Endothelial cell of umbilical vein (primary cell): Measurements from ENCODE around the gene CYP2E1. TPM values are rescaled to one million over a fixed set of nuclear protein-coding genes. Genes with fewer than 3 reads are reported as not detected.
"Not testable (repeated sequence)": the region's sequence is repeated elsewhere in the genome, so short reads cannot be mapped to it uniquely, and the experiment has no call there.

Experiments used
- BruUV-seq: library from RNA; stranded (reverse); fragments of 400-500 nt; replicated peaks from 2 replicates; lab custom pipeline; 2021; lab: Mats Ljungman, UMichigan
- CTCF ChIA-PET: fragments of 300-600, 350-600 bp; sonication (Branson Sonifier 250); formaldehyde crosslinking; loops from one replicate; lab custom pipeline; 2021; ENCODE audit warnings: antibody characterized with exemption, inconsistent platforms; lab: Charles Lee
- POLR2A ChIA-PET: fragments of 300-600, 350-600 bp; sonication (Branson Sonifier 250); formaldehyde crosslinking; loops from one replicate; lab custom pipeline; 2021; ENCODE audit warnings: antibody characterized with exemption, inconsistent platforms; lab: Charles Lee
- DNase-seq: peaks from one replicate; pipeline ENCODE4 v3.0.0-alpha.2; 2011; ENCODE audit warnings: low read depth, low spot score
- FAIRE-seq: peaks from 2 replicates; lab custom pipeline; 2011; peaks lifted over from hg19 to GRCh38; lab: Jason Lieb, UNC
- H2AFZ ChIP-seq: 2 replicates; pipeline ENCODE4 v1.6.0; 2012; ENCODE audit warnings: low read depth, low read length, control low read depth, inconsistent platforms
- H3K27ac ChIP-seq: 2 replicates; pipeline ENCODE4 v1.5.1; 2011; ENCODE audit warnings: low read depth, mild to moderate bottlenecking, control low read depth, low read length, moderate library complexity; ENCODE audit not compliant: insufficient read depth
- H3K27me3 ChIP-seq, 2 experiments: 2 replicates each; pipeline versions ENCODE4 v1.6.0 to v1.6.1; 2011; ENCODE audit warnings: low read length in 2 of 2, mixed read lengths in 1 of 2; ENCODE audit not compliant: control insufficient read depth in 2 of 2, insufficient read depth in 2 of 2
- H3K36me3 ChIP-seq, 2 experiments: 2 replicates in 1 of 2; 3 replicates in 1 of 2; pipeline ENCODE4 v1.5.1; 2011; ENCODE audit warnings: low read length in 2 of 2, mild to moderate bottlenecking in 1 of 2, moderate library complexity in 1 of 2; ENCODE audit not compliant: control insufficient read depth in 2 of 2, insufficient read depth in 2 of 2; ENCODE audit errors: extremely low read depth in 1 of 2
- H3K4me1 ChIP-seq: 3 replicates; pipeline ENCODE4 v1.5.1; 2011; ENCODE audit warnings: mild to moderate bottlenecking, low read length; ENCODE audit not compliant: control insufficient read depth, insufficient read depth; ENCODE audit errors: extremely low read depth
- H3K4me2 ChIP-seq: 2 replicates; pipeline ENCODE4 v1.6.1; 2011; ENCODE audit warnings: low read length, control low read depth, mixed read lengths; ENCODE audit not compliant: insufficient read depth
- H3K4me3 ChIP-seq, 3 experiments: fragments of 200-600 bp in 1 of 3; sonication (generic), shearing (Covaris generic) in 1 of 3; replicated peaks in 1 of 3; 2 replicates each; pipeline ENCODE4 v1.5.1; 2011 to 2016; ENCODE audit warnings: control low read depth in 3 of 3, low read length in 3 of 3, mild to moderate bottlenecking in 2 of 3, inconsistent platforms in 1 of 3, low read depth in 1 of 3, moderate library complexity in 1 of 3; ENCODE audit not compliant: insufficient read depth in 1 of 3
- H3K79me2 ChIP-seq: 2 replicates; pipeline ENCODE4 v1.6.0; 2012; ENCODE audit warnings: low read length, inconsistent platforms; ENCODE audit not compliant: control insufficient read depth, insufficient read depth
- H3K9ac ChIP-seq: replicated peaks from 2 replicates; pipeline ENCODE3; 2011; ENCODE audit warnings: low read length, control low read depth; ENCODE audit not compliant: insufficient read depth; ENCODE audit errors: extremely low read depth
- H3K9me1 ChIP-seq: replicated peaks from 3 replicates; pipeline ENCODE4 v1.6.0; 2011; ENCODE audit warnings: mild to moderate bottlenecking, low read length; ENCODE audit not compliant: control insufficient read depth, insufficient read depth; ENCODE audit errors: extremely low read depth
- H3K9me3 ChIP-seq: replicated peaks from 2 replicates; pipeline ENCODE4 v1.5.1; 2012; ENCODE audit warnings: low read length, inconsistent platforms; ENCODE audit not compliant: control insufficient read depth, insufficient read depth
- H4K20me1 ChIP-seq: replicated peaks from 2 replicates; pipeline ENCODE3; 2011; ENCODE audit warnings: mild to moderate bottlenecking, low read length; ENCODE audit not compliant: control insufficient read depth, insufficient read depth; ENCODE audit errors: extremely low read depth
- POLR2A ChIP-seq: IDR thresholded peaks from 2 replicates; pipeline ENCODE4 v1.6.1; 2012; ENCODE audit warnings: low read depth, mild to moderate bottlenecking, control low read depth, low read length
- POLR2AphosphoS5 ChIP-seq: IDR thresholded peaks from 2 replicates; pipeline ENCODE4 v1.6.1; 2012; ENCODE audit warnings: low read depth, mild to moderate bottlenecking, control low read depth, low read length, moderate library complexity; ENCODE audit not compliant: insufficient read depth
- dilution Hi-C: fragments of 300-500 bp; cut with MboI; formaldehyde crosslinking; loops from one replicate; pipeline ENCODE4 v1.15.0; 2019; ENCODE audit warnings: low sequenced_read_pairs; ENCODE audit not compliant: extremely low pct_ligation_motif_present
- intact Hi-C: fragments of 100-400 bp; cut with micrococcal nuclease; formaldehyde crosslinking; loops from one replicate; pipeline ENCODE4 v1.10.0; 2022
- polyA plus RNA-seq, 4 experiments: library from polyadenylated mRNA; depleted of rRNA in 3 of 4; stranded (reverse) in 3 of 4; unstranded in 1 of 4; fragments of >200 nt; gene quantifications; 2 replicates each; pipeline versions ENCODE4 v1.2.1 to v1.2.3, GENCODE V29; 2011 to 2012; ENCODE audit warnings: missing spikeins in 1 of 4
- total RNA-seq: library from RNA; stranded (reverse); gene quantifications from 2 replicates; pipeline ENCODE4 v1.2.3, GENCODE V29; 2021
- TF ChIP-seq, protein P1 (sequence below): IDR thresholded peaks from 2 replicates; pipeline ENCODE4 v1.6.1; 2011; ENCODE audit not compliant: insufficient read depth, insufficient read length
- TF ChIP-seq, protein P2 (sequence below), 2 donors: IDR thresholded peaks; 1 replicate in 1 of 2; 2 replicates in 1 of 2; pipeline ENCODE4 v1.5.1; 2011; ENCODE audit warnings: low read length in 2 of 2, mild to moderate bottlenecking in 2 of 2, moderate library complexity in 2 of 2, control low read depth in 1 of 2, inconsistent platforms in 1 of 2, low read depth in 1 of 2; ENCODE audit not compliant: insufficient read depth in 1 of 2; ENCODE audit errors: extremely low read depth in 1 of 2

The CYP2E1 gene
- total and polyA plus RNA-seq, 2 donors (not counting 3 experiments of a cell fraction or from before 2014, with no cell fraction given) = 0.08 TPM; not detected in 1

DNA sequence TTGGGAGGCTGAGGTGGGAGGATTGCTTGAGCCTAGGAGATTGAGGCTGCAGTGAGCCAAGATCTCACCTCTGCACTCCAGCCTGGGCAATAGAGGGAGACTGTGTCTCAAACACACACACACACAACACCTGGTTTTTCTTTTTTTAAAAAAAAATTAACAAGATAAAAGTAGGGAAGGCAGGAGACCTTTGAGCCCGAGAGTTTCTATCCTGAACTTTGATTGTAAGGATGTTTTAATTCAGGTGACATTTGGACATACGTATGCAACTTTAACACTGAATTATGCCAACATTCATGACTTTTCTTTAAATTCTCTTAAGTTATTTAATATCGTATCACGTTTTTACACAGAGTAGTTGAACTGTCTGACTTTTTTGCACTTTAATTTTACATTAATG is 11.7 kb upstream of the CYP2E1 start:
- Histone ChIP-seq H2AFZ (no peak overlapping the region), H3K36me3 (no peaks in the 10 kb centered on the region), H3K27ac (no peak overlapping the region), H3K4me3 (no peak overlapping the region), H3K9ac (no peak overlapping the region), H3K79me2 (no peaks in the 10 kb centered on the region), H3K9me1 (no peaks in the 10 kb centered on the region), H3K27me3 (peaks cover 0 to 8% of the 10 kb centered on the region in 2 experiments), H3K9me3 (peaks cover 2% of the 10 kb centered on the region), H3K4me1 (no peaks in the 10 kb centered on the region), H4K20me1 (no peaks in the 10 kb centered on the region), H3K4me2 (no peak overlapping the region)
- BruUV-seq = no TSS peak
- dilution Hi-C loops = no loop called here
- no peak for FAIRE-seq
- intact Hi-C loops = no loop called here
- CTCF ChIA-PET = interaction anchor here (1.2 kb wide), 1 partner anchor 77 kb away, joined by 4 read pairs; no protein-coding TSS in a partner anchor
- DNase-seq = no peak
- no peak for TF ChIP-seq POLR2AphosphoS5
- TF ChIP-seq, protein P1, sequence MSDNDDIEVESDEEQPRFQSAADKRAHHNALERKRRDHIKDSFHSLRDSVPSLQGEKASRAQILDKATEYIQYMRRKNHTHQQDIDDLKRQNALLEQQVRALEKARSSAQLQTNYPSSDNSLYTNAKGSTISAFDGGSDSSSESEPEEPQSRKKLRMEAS = no peak
- POLR2A ChIA-PET = no interaction called here

DNA sequence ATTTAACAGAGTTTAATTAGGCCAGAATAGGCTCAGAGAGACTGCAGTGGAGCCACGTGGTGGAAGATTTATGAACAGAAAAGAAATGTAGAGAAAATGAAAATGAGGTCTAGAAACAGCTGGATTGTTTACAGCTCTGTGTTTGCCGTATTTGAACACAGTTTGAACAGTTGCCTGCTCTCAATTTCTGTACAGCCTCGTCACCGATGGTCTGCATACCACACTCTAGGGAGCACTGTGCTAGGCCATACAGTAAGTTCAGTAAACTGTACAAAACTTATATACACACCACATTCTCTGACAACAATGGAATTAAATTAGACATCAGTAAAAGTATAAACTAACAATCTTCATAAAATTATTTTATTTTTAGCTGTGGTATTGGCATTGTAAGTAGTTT is 11.1 kb upstream of the CYP2E1 start:
- DNase-seq (no peak), FAIRE-seq (no peak)
- Histone ChIP-seq H4K20me1 (no peaks in the 10 kb centered on the region), H3K36me3 (no peaks in the 10 kb centered on the region), H3K27ac (no peak overlapping the region), H3K9me3 (no peaks in the 10 kb centered on the region), H3K4me1 (no peaks in the 10 kb centered on the region), H3K9ac (no peak overlapping the region), H3K27me3 (peaks cover 0 to 8% of the 10 kb centered on the region in 2 experiments), H3K9me1 (no peaks in the 10 kb centered on the region), H3K4me2 (no peak overlapping the region), H3K4me3 (no peak overlapping the region), H3K79me2 (no peaks in the 10 kb centered on the region), H2AFZ (no peak overlapping the region)
- dilution Hi-C loops (no loop called here), intact Hi-C loops (no loop called here)
- BruUV-seq = no TSS peak
- TF ChIP-seq POLR2AphosphoS5 = no peak
- TF ChIP-seq, protein P1 = no peak
- TF ChIP-seq, protein P2, sequence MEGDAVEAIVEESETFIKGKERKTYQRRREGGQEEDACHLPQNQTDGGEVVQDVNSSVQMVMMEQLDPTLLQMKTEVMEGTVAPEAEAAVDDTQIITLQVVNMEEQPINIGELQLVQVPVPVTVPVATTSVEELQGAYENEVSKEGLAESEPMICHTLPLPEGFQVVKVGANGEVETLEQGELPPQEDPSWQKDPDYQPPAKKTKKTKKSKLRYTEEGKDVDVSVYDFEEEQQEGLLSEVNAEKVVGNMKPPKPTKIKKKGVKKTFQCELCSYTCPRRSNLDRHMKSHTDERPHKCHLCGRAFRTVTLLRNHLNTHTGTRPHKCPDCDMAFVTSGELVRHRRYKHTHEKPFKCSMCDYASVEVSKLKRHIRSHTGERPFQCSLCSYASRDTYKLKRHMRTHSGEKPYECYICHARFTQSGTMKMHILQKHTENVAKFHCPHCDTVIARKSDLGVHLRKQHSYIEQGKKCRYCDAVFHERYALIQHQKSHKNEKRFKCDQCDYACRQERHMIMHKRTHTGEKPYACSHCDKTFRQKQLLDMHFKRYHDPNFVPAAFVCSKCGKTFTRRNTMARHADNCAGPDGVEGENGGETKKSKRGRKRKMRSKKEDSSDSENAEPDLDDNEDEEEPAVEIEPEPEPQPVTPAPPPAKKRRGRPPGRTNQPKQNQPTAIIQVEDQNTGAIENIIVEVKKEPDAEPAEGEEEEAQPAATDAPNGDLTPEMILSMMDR (IDR thresholded peaks at IDR 0.05; ENCODE audit: extremely low read depth in 1 of 2, insufficient read depth in 1 of 2, low read depth in 1 of 2, low read length in 2 of 2) = no peak
- TF ChIP-seq POLR2A = no peak
- ChIA-PET POLR2A (no interaction called here), CTCF (interaction anchor here (1.2 kb wide), 1 partner anchor 77 kb away, joined by 4 read pairs; no protein-coding TSS in a partner anchor)

DNA sequence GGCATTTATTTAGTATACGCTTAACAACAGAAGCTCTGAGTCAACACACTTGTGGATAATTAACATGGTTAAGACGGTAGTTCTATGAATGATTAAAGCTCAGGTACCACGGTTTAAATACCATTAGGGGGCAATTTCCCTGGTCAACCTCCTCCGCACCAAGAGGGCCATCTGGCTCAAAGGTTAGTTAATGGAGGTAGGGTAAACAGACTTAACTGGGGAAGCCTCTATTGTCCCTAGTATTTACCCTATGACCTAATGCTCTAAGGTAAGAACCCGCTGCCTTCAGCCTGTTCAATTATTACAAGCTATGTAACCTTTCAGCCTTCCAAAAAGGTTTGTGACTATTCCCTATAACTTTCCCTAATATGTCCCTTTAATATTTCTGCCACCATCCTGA is 8.6 kb upstream of the CYP2E1 start:
- H3K9ac ChIP-seq, dilution Hi-C loops, H2AFZ ChIP-seq, H3K79me2 ChIP-seq, FAIRE-seq, H3K4me1 ChIP-seq, H3K9me1 ChIP-seq, BruUV-seq, H3K4me3 ChIP-seq, H3K9me3 ChIP-seq, H3K36me3 ChIP-seq, intact Hi-C loops, H3K4me2 ChIP-seq, POLR2A ChIA-PET, H3K27ac ChIP-seq, DNase-seq, H4K20me1 ChIP-seq, H3K27me3 ChIP-seq: not testable (repeated sequence)
- CTCF ChIA-PET = interaction anchor here (1.1 kb wide), 1 partner anchor 189 kb away, joined by 5 read pairs; no protein-coding TSS in a partner anchor
